Fibroblast of gingiva (primary cell): ENCODE results near the gene TRDN.

Experiments
- DNase-seq: peaks from one replicate; pipeline ENCODE4 v3.0.0-alpha.2; 2011; ENCODE audit warnings: low read depth

TRDN gene

GRCh38 chr6:123169774-123170095 is 467.0 kb downstream of the TRDN start:
- no peak for DNase-seq

DNA sequence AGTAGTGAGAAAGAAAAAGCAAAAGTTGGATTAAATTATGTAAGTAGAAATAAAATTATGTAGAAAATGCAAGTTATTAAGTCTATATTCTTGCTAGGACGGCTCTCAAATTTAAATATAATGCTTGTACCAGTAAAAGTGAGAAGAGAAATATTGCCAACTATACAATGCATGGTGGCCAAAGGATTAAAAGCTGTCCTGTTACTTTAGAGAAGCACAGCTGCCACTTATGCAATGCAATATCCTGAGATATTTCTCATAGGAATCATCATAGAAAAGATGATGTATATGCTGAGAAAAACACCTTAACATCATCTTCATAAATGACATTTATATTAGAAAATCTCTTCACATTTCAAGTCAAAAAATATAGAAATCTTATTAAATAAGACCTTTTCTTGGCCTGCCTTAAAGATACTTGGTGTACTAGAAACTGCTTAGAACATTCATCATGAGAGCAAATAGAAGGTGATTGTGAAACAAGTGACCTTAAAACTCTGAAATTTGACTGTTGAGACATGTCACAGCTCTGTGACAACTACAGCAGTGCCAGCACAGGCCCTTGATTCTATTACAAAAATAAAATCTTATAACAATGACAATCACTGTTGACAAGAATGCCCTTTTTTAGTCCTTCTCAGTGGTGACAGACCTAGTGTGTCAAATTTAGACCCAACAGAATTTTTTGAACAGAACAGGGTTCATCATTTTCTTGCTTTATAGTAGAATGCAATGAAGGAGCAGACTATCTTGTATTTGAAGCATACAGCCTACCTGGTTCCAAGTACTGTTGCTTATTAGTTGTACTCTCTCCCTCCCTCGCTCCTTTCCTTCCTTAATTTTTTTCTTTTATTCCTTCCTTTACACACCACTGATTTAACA is 467.6 kb downstream of the TRDN start:
- no peak for DNase-seq

DNA sequence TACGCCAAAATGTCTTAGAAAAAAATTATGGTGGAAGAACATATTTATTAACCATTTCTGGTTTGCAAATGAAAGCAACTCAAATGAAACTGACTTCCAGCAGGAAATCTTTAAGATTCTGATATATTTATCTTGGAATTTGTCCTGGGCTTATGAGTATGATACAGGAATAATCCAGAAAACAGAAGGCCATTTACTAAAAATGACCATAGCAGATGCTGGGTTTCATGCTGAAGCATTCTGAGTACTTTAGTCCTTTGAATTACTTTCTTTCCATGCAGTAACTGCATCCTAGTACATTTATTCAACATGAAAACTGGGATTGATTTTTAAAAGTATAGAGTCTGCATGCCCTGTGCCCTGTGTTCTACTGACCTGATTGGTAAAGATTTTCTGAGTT is 468.3 kb downstream of the TRDN start:
- no peak for DNase-seq
